Spleen (tissue), 11 donors: ENCODE data around the gene SLC20A1. TPM values are rescaled to one million over a fixed set of nuclear protein-coding genes. Genes with fewer than 3 reads are reported as not detected.
A peak's percentile ranks its signal among the peaks of the same experiment; 100 is the strongest.

ENCODE experiments used
- DNase-seq: peaks from one replicate; pipeline ENCODE4 v3.0.0-alpha.2; 2020
- H3K27ac ChIP-seq, 8 donors: fragments of 200-600 bp; sonication (generic) in 7 of 8; 1 replicate in 4 of 8; 2 replicates in 4 of 8; pipeline versions ENCODE4 v1.5.0 to v1.8.0; 2016 to 2021; ENCODE audit warnings: inconsistent platforms in 4 of 8, mild to moderate bottlenecking in 4 of 8, moderate library complexity in 1 of 8
- H3K27me3 ChIP-seq, 7 donors: fragments of 200-600 bp; sonication (generic) in 6 of 7; replicated peaks in 1 of 7; 1 replicate in 4 of 7; 2 replicates in 3 of 7; pipeline versions ENCODE4 v1.5.0 to v1.8.0; 2016 to 2021; ENCODE audit warnings: inconsistent platforms in 3 of 7, mild to moderate bottlenecking in 1 of 7
- H3K36me3 ChIP-seq, 6 donors: fragments of 200-600 bp; sonication (generic) in 5 of 6; 1 replicate in 4 of 6; 2 replicates in 2 of 6; pipeline versions ENCODE4 v1.5.0 to v1.8.0; 2016 to 2021; ENCODE audit warnings: inconsistent platforms in 2 of 6
- H3K4me1 ChIP-seq, 6 donors: fragments of 200-600 bp; sonication (generic) in 5 of 6; 1 replicate in 3 of 6; 2 replicates in 3 of 6; pipeline versions ENCODE4 v1.5.0 to v1.8.0; 2016 to 2021; ENCODE audit warnings: inconsistent platforms in 3 of 6
- H3K4me3 ChIP-seq, 8 donors: fragments of 200-600 bp; sonication (generic) in 7 of 8; 1 replicate in 4 of 8; 2 replicates in 4 of 8; pipeline versions ENCODE4 v1.5.0 to v1.8.0; 2016 to 2021; ENCODE audit warnings: inconsistent platforms in 4 of 8, mild to moderate bottlenecking in 4 of 8, moderate library complexity in 2 of 8
- H3K9me3 ChIP-seq, 8 donors: fragments of 200-600 bp; sonication (generic) in 7 of 8; 1 replicate in 4 of 8; 2 replicates in 4 of 8; pipeline versions ENCODE4 v1.5.0 to v1.8.0; 2016 to 2021; ENCODE audit warnings: inconsistent platforms in 4 of 8
- POLR2A ChIP-seq, 3 donors: fragments of 450-650 bp; IDR thresholded peaks; one replicate each; pipeline ENCODE4 v1.5.1; 2017; ENCODE audit warnings: antibody characterized with exemption in 3 of 3, mild to moderate bottlenecking in 1 of 3
- POLR2AphosphoS5 ChIP-seq, 3 donors: sonication (generic); formaldehyde crosslinking; IDR thresholded peaks; one replicate each; pipeline ENCODE4 v1.5.1; 2017; ENCODE audit warnings: antibody characterized with exemption in 3 of 3
- WGBS, 5 donors: extraction: QIAGEN DNeasy Blood & Tissue Kit in 3 of 5; methylation state at CpG; one replicate each; pipeline versions ENCODE4 v1.1.5 to v1.1.7; 2013 to 2018; 5-methylcytosine and 5-hydroxymethylcytosine counted together
- intact Hi-C: fragments of 100-400 bp; cut with DNase I; formaldehyde crosslinking; loops from one replicate; pipeline ENCODE4 v1.15.0; 2023; ENCODE audit warnings: low total_unique reads
- polyA plus RNA-seq, 3 donors: library from polyadenylated mRNA; stranded (reverse); fragments of 200-250 nt; gene quantifications; one replicate each; pipeline ENCODE4 v1.2.1, GENCODE V29; 2013
- total RNA-seq, 7 donors: library from RNA; depleted of rRNA in 3 of 7; stranded (reverse); fragments of >200 nt in 3 of 7; fragmentation: NEBNext Ultra II Directional in 4 of 7; extraction: Animal tissue kit (Norgen Biotek cat#: 25700) in 4 of 7; gene quantifications; one replicate each; pipeline versions ENCODE4 v1.1.0 to v1.2.1, GENCODE V29; 2016 to 2021
- TF ChIP-seq, protein P1 (sequence below), 11 experiments: fragments of 200-600 bp in 7 of 11; fragments of 450-650 bp in 4 of 11; sonication (generic) in 4 of 11; IDR thresholded peaks in 8 of 11; conservative IDR thresholded peaks in 3 of 11; 1 replicate in 7 of 11; 2 replicates in 4 of 11; pipeline versions ENCODE4 v1.4.0 to v1.8.0; 2016 to 2021; ENCODE audit warnings: antibody characterized with exemption in 11 of 11, inconsistent platforms in 4 of 11, mild to moderate bottlenecking in 1 of 11
- donor health status: healthy with polysubstance abuse.
- donor health status: DM: no; HTN: no; CAD: no; lungs with moderate emphysema.
- donor health status: DM: no; HTN: no; CAD: no.
- donor health status: Bipolar disorder and iron deficiency.
- donor health status: healthy.
- donor health status: DM: no; HTN: no; CAD: no.
- donor health status: DM: yes; HTN: yes; CAD: no.

SLC20A1 gene
- total and polyA plus RNA-seq, 10 donors, result 15.4 to 83.6 (median 57.6) TPM

DNA sequence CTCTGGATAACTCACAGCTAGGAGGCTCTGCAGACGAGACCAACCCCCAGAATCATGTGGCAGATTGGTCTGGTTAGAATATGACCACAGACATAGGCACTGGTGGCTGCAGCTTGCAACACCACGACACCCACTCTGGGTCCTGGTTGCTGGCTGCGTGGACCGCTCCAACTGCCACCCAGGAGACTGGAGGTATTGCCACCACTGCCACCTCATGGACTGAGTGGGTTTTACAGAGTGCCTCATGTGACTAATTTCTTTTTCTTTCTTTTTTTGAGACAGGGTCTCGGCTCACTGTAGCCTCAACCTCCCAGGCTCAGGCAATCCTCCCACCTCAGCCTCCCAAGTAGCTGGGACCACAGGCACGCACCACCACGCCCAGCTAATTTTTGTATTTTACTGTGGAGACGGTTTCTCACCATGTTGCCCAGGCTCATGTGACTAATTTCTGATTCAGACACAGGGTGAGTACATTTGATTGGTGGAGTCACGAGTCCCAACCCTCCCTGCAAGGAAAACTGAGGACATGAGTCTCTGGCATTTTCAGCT, 45.2 kb downstream of the SLC20A1 start:
- DNase-seq, result peak; percentile 90
- peak overlapping the region in 1 of 8 donors; percentile 29 for H3K4me3 ChIP-seq
- intact Hi-C loops, result no loop called here
- H3K4me1 ChIP-seq, result peaks cover 8 to 54% (median 31%) of the 10 kb centered on the region in 6 donors
- TF ChIP-seq POLR2A (IDR thresholded peaks at IDR 0.05) (no peak), POLR2AphosphoS5 (IDR thresholded peaks at IDR 0.05) (peak in 2 of 3 donors; percentile 31 to 57)
- TF ChIP-seq, protein P1, sequence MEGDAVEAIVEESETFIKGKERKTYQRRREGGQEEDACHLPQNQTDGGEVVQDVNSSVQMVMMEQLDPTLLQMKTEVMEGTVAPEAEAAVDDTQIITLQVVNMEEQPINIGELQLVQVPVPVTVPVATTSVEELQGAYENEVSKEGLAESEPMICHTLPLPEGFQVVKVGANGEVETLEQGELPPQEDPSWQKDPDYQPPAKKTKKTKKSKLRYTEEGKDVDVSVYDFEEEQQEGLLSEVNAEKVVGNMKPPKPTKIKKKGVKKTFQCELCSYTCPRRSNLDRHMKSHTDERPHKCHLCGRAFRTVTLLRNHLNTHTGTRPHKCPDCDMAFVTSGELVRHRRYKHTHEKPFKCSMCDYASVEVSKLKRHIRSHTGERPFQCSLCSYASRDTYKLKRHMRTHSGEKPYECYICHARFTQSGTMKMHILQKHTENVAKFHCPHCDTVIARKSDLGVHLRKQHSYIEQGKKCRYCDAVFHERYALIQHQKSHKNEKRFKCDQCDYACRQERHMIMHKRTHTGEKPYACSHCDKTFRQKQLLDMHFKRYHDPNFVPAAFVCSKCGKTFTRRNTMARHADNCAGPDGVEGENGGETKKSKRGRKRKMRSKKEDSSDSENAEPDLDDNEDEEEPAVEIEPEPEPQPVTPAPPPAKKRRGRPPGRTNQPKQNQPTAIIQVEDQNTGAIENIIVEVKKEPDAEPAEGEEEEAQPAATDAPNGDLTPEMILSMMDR (IDR thresholded peaks at IDR 0.05 in 8 of 11, conservative IDR thresholded peaks at IDR 0.05 in 3 of 11), result peak; percentile 34 to 94 (median 75)
- H3K27ac ChIP-seq, result peak overlapping the region in 4 of 8 donors; percentile 56 to 80 (median 68)
- 23 to 41% (median 28%) methylated on average over 9 of the region's 9 CpGs for WGBS, 5 donors
- H3K36me3 ChIP-seq, result no peaks in the 10 kb centered on the region
- H3K27me3 ChIP-seq, result no peaks in the 10 kb centered on the region
- no peaks in the 10 kb centered on the region for H3K9me3 ChIP-seq

DNA sequence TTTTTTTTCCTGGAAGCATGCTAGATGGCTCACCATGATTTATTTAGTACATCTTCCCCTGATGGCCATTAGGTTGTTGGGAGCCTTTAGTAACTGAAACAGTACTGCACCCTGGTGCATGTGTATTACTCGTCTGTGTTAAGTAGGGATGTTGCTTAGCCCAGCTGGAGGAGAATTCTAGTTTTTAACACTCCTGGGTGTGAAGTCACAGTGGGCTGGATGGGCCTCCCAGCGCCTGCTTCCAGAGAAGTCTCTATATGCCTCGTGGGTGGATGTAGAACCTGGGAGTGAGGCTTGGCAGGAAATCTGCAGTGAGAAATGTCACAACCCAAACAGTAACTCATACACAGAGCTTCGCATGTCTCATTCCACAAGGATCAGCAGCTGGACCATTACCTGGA, 46.1 kb downstream of the SLC20A1 start:
- Histone ChIP-seq H3K4me1 (peaks cover 8 to 45% (median 28%) of the 10 kb centered on the region in 6 donors), H3K9me3 (no peaks in the 10 kb centered on the region), H3K27ac (peak overlapping the region in 7 of 8 donors; percentile 20 to 80 (median 64)), H3K4me3 (no peak overlapping the region), H3K27me3 (no peaks in the 10 kb centered on the region), H3K36me3 (no peaks in the 10 kb centered on the region)
- TF ChIP-seq POLR2A (IDR thresholded peaks at IDR 0.05) (no peak), POLR2AphosphoS5 (IDR thresholded peaks at IDR 0.05) (no peak)
- TF ChIP-seq, protein P1 (IDR thresholded peaks at IDR 0.05 in 8 of 11, conservative IDR thresholded peaks at IDR 0.05 in 3 of 11), result no peak
- intact Hi-C loops, result no loop called here
- WGBS, 5 donors, result 62 to 78% (median 72%) methylated on average over 4 of the region's 4 CpGs
- no peak for DNase-seq

DNA sequence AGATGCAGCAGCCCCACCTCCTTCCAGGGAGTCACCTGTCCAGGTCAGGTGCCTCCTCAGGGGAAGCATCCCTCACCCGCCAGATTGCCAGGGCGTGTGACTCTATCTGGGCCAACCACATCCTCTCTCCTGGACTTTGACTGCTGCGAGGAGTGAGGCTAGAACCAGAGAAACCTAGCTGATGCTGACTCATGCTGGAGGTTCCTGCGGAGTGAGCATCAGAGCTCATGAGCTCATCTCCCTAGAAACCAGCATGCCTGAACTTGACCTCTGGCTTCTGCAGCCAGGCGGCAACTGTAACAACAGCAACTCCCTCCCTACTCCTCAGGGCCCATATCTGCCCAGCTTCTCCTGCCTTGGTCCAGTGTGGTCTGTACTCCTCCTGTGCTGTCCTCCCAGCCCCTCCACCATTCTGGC, 46.8 kb downstream of the SLC20A1 start:
- intact Hi-C loops, result no loop called here
- H3K4me3 ChIP-seq, result no peak overlapping the region
- H3K4me1 ChIP-seq, result peaks cover 8 to 45% (median 28%) of the 10 kb centered on the region in 6 donors
- no peaks in the 10 kb centered on the region for H3K36me3 ChIP-seq
- 13 to 31% (median 18%) methylated on average over 5 of the region's 5 CpGs for WGBS, 5 donors
- H3K27me3 ChIP-seq, result no peaks in the 10 kb centered on the region
- peak overlapping the region in 7 of 8 donors; percentile 20 to 80 (median 64) for H3K27ac ChIP-seq
- H3K9me3 ChIP-seq, result no peaks in the 10 kb centered on the region
- TF ChIP-seq, protein P1 (IDR thresholded peaks at IDR 0.05 in 8 of 11, conservative IDR thresholded peaks at IDR 0.05 in 3 of 11), result no peak
- TF ChIP-seq POLR2AphosphoS5 (IDR thresholded peaks at IDR 0.05), result peak; percentile 9 to 57 (median 55)
- DNase-seq, result no peak

DNA sequence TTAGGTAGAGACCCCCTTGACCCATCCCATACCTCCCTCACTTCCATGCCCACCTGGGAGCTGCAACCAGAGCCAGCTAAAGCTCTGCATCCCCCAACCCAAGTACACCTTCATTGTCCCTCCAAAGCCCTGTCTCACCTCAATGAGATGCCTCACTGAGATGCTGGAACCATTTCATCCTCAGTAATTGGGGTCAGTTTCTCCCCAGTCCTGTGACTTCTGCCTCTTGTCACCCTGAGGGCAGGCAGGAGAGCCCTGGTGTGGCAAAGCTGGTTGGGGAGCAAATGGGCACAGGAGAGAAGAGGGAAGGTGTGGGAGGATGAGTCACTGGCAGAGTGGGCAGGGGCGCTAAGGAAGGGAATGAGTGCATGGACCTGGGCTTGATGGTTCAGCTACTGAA, 47.2 kb downstream of the SLC20A1 start:
- Histone ChIP-seq H3K4me3 (no peak overlapping the region), H3K4me1 (peaks cover 8 to 45% (median 28%) of the 10 kb centered on the region in 6 donors), H3K9me3 (no peaks in the 10 kb centered on the region), H3K27me3 (no peaks in the 10 kb centered on the region), H3K27ac (peak overlapping the region in 5 of 8 donors; percentile 56 to 80 (median 69)), H3K36me3 (no peaks in the 10 kb centered on the region)
- no peak for DNase-seq
- TF ChIP-seq POLR2AphosphoS5 (IDR thresholded peaks at IDR 0.05), result no peak
- TF ChIP-seq POLR2A (IDR thresholded peaks at IDR 0.05), result no peak
- TF ChIP-seq, protein P1 (IDR thresholded peaks at IDR 0.05 in 8 of 11, conservative IDR thresholded peaks at IDR 0.05 in 3 of 11), result no peak
- intact Hi-C loops, result no loop called here
- WGBS, 5 donors, result 81 to 100% (median 94%) methylated on average over 1 of the region's 1 CpG
